Measurements from ENCODE around the gene MPRIP.
"Not testable (repeated sequence)": the region's sequence is repeated elsewhere in the genome, so short reads cannot be mapped to it uniquely, and the experiment has no call there.

The MPRIP gene

DNA sequence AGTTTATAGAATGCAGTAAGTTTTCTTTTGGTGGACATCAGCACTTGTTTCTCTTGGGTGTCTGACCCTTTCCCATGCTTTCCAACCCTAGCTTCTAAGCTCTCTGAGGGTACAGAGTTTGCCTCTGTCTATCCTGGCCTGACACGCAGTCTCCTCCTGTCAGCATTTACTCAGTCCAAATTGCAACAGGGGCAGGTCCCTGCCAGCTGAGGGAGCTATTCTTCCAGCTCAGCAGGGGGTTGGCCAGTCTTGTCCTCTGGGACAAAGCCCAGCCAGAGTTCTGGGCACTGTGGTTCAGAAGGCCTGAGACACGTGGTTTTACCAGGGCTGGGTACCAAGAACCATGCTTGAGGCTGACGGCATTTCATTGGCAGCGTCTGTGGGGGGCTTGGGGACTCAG is 32.3 kb upstream of the MPRIP start:
- H3K4me3 ChIP-seq (ENCODE audit: low read depth, low read length); DNase-seq; H3K36me3 ChIP-seq (replicated peaks); H3K27ac ChIP-seq; in situ Hi-C loops (cut with HindIII; ENCODE audit: low pct_ligation_motif_present, low sequenced_read_pairs); H3K27me3 ChIP-seq (replicated peaks): not testable (repeated sequence)

DNA sequence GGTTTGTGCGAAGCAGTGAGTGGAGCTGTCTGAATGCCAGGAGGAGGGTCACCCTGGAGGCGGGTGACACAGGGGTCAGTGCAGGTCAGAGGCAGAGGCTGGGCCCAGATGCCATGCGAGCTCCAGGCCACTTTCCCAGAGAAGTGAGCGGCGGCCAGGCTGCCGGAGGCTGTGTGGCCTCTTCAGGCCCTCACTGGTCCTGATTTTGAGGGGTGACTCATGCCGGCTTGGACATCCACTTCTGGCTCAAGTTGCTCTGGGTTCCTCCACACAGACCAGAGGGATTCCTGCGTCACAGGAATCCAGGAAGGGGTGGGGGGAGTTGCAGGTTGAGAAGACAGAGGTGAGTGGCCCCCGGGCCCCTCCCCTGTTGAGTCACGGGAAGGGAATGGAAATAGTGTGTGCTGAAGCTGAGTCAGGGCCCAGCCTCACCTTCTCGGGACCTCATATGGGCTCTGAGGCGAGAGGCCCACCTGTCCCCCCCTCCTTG is 31.7 kb upstream of the MPRIP start:
- H3K4me3 ChIP-seq (ENCODE audit: low read depth, low read length); H3K27ac ChIP-seq; H3K27me3 ChIP-seq (replicated peaks); in situ Hi-C loops (cut with HindIII; ENCODE audit: low pct_ligation_motif_present, low sequenced_read_pairs); DNase-seq; H3K36me3 ChIP-seq (replicated peaks): not testable (repeated sequence)

- peak; percentile 75 for DNase-seq
These were observed 31.0 kb upstream of the MPRIP start for GRCh38 chr17:17011043-17011907.

DNA sequence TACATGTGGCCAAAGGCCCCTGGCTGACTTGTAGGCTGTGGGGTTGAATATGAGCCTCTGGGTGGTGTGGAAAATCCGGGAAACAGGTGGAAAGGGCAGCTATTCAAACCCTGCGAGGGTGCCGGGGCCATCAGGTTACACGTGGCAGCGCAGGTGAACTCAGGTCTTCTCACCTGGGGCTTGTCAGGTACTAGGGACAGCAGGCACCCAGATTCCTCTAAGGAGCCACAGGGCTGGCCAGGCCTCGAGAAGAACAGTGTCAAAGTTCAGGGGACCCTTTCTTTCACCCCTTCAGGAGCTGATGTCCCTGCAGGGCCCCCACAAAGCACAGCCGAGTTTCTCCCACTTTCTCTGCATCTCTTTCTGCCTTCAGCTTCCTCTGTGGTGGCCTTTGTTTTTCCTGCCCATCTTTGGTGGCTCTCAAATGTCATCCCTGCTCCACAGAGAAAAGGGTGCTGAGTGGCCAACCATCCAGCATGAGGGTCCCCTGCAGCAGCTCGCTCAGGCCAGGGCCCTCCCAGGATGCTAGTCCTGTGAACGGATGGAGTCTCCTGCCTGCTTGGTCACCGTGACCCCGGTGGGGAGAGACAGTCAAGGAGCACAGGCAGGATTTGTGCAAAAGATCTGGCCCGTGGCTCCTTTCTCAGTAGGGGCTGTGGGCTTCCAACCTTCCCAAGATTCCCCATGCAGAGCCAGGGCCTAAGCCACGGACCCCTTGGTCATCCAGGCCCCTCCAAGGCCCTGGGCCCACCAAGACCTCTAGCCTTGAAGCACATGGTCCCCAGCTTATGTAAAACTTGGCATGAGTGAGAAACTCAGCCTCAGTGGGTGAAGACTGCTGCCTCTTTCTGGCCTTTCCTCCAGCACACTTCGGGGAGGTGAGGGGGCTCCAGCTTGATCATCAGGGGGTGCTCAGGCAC is 28.2 kb upstream of the MPRIP start:
- in situ Hi-C loops (cut with HindIII; ENCODE audit: low pct_ligation_motif_present, low sequenced_read_pairs), result not testable (repeated sequence)

More at GRCh38 chr17:17011043-17011907, 31.0 kb upstream of the MPRIP start:
- H3K27ac ChIP-seq; H3K27me3 ChIP-seq (replicated peaks); in situ Hi-C loops (cut with HindIII; ENCODE audit: low pct_ligation_motif_present, low sequenced_read_pairs); H3K36me3 ChIP-seq (replicated peaks); H3K4me3 ChIP-seq (ENCODE audit: low read depth, low read length): not testable (repeated sequence)

GRCh38 chr17:17014748-17015124 is 27.5 kb upstream of the MPRIP start:
- H3K36me3 ChIP-seq (replicated peaks); DNase-seq; H3K4me3 ChIP-seq (ENCODE audit: low read depth, low read length); H3K27ac ChIP-seq; H3K27me3 ChIP-seq (replicated peaks); in situ Hi-C loops (cut with HindIII; ENCODE audit: low pct_ligation_motif_present, low sequenced_read_pairs): not testable (repeated sequence)

More for the DNA sequence above, 28.2 kb upstream of the MPRIP start:
- H3K4me3 ChIP-seq (ENCODE audit: low read depth, low read length); H3K36me3 ChIP-seq (replicated peaks); H3K27me3 ChIP-seq (replicated peaks); DNase-seq; H3K27ac ChIP-seq: not testable (repeated sequence)

DNA sequence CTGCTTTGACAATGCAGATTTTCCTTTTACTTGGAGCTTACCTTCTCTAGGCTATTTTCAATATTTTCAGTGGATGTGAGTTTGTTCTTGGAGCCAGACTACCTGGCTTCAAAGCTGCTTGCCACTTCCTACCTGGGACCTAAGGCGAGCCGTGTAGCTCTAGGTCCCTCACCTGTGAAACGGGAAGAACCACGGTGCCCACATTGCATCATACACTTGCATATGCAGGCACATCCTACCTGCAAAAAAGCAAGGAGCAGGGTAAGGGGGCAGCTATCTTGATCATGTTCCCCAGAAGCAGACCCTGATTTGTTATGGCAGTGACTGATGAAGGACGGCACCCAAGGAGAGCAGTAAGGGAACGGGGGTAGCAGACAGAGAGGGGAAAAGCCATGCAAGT is 27.0 kb upstream of the MPRIP start:
- DNase-seq, result no peak
- in situ Hi-C loops (cut with HindIII; ENCODE audit: low pct_ligation_motif_present, low sequenced_read_pairs), result no loop called here
- TF ChIP-seq CTCF (IDR thresholded peaks at IDR 0.05; ENCODE audit: low read depth, low read length, missing control alignments), result no peak

DNA sequence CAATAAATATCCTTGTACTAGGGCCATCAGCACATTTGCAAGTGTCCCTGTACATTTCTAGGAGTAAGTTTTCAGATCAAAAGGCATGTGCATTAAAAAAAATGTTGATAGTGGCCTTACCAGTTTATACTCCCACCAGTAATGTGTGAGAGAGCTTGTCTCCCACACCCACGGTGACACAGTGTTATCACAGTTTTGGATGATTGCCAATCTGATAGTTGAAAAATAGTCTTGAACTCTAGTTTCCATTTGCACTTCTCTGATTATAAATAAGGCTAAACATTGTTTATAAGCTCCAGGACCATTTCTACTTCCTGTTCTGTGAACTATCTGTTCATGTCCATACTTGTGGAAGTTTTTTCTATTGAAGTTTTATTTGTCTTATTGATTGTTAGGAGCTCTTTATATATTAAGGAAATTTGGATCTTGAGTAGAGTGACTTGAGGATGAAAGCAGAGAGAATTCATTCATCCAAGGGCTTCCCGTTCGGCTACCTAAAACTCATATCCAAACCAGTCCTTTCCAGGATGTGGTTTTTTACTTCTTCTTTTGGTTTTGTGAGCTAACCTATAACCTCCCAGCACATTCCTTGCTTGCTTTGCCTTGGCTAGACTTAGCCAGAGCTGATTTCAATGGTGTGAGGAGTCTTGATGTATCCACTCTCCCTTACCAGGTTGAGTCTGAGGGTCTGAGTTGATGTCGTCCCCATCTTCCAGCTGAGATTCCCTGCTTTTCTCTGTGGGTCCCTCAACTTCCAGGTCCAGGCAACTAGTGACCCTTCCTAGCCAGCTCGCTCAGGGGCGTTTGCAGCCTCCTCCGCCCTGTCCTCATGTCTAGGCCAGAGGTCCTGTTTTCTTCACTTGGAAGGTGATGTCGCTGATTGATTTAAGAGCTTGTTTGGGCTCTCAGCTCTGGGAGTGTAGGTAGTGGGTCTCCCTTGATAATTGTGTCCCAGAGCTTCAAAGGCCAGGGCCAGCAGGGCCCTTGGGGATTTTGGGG is 25.8 kb upstream of the MPRIP start:
- in situ Hi-C loops (cut with HindIII; ENCODE audit: low pct_ligation_motif_present, low sequenced_read_pairs); H3K27me3 ChIP-seq (replicated peaks); H3K36me3 ChIP-seq (replicated peaks); H3K4me3 ChIP-seq (ENCODE audit: low read depth, low read length); DNase-seq; H3K27ac ChIP-seq: not testable (repeated sequence)

More for the DNA sequence above, 27.0 kb upstream of the MPRIP start:
- no peaks in the 10 kb centered on the region for H3K27me3 ChIP-seq (replicated peaks)
- no peaks in the 10 kb centered on the region for H3K36me3 ChIP-seq (replicated peaks)
- H3K27ac ChIP-seq, result no peak overlapping the region
- H3K4me3 ChIP-seq (ENCODE audit: low read depth, low read length), result no peak overlapping the region

DNA sequence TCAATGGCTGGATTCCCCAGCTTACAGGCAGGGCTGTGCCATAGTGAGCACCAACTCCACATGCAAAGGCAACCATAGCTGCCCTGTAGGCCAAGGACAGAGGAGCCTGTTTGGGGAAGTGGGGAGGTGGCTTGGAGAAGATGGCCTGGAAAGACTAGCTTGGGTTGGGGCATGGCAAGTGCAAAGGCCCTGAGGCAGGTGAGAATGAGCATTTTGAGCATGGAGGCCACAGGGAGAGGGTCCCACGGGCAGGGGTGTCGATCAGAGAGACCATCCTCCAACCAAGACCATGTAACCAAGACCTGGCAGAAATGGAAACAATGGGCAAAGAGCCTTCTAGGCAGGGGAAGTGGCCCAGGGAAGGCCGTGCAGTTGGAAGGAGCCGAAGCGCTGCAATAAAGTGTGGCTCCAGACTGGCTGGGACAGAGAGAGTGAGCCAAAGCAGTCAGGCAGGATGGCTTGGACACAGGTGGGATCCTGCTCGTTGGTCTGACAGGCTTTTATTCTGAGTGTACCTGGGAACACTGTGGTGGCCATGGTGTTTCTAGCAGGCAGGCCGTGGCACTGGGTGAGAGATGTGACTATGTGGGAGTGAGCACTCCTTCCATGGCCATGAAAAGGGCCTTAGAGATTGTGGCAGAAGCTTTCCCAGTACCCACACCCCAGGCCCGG is 24.8 kb upstream of the MPRIP start:
- no peak for DNase-seq
- Histone ChIP-seq H3K36me3 (replicated peaks) (no peaks in the 10 kb centered on the region), H3K4me3 (ENCODE audit: low read depth, low read length) (no peak overlapping the region), H3K27ac (no peak overlapping the region), H3K27me3 (replicated peaks) (no peaks in the 10 kb centered on the region)
- TF ChIP-seq CTCF (IDR thresholded peaks at IDR 0.05; ENCODE audit: low read depth, low read length, missing control alignments), result no peak
- in situ Hi-C loops (cut with HindIII; ENCODE audit: low pct_ligation_motif_present, low sequenced_read_pairs), result no loop called here
